Measurements from ENCODE around the gene SCN7A.
"Not testable (repeated sequence)": the region's sequence is repeated elsewhere in the genome, so short reads cannot be mapped to it uniquely, and the experiment has no call there.

SCN7A gene

GRCh38 chr2:166491461-166491860 lies 2.6 kb downstream of the SCN7A start:
- H3K4me1 ChIP-seq (ENCODE audit: control insufficient read depth, insufficient read depth, low read length): peaks cover 2% of the 10 kb centered on the region
- no peak overlapping the region for H3K9ac ChIP-seq (ENCODE audit: low read length)
- H3K27me3 ChIP-seq (replicated peaks; ENCODE audit: control insufficient read depth, insufficient read depth, low read length): peaks cover 23% of the 10 kb centered on the region
- DNase-seq (ENCODE audit: low read depth): no peak
- no peaks in the 10 kb centered on the region for H3K9me3 ChIP-seq (ENCODE audit: control insufficient read depth, low read length)
- H3K4me3 ChIP-seq (ENCODE audit: low read length): no peak overlapping the region
- no peaks in the 10 kb centered on the region for H3K36me3 ChIP-seq (ENCODE audit: control insufficient read depth, insufficient read depth, low read length, severe bottlenecking)

- Histone ChIP-seq H3K4me3 (ENCODE audit: low read length) (no peak overlapping the region), H3K4me1 (ENCODE audit: control insufficient read depth, insufficient read depth, low read length) (no peaks in the 10 kb centered on the region), H3K9ac (ENCODE audit: low read length) (no peak overlapping the region), H3K27me3 (replicated peaks; ENCODE audit: control insufficient read depth, insufficient read depth, low read length) (no peaks in the 10 kb centered on the region), H3K36me3 (ENCODE audit: control insufficient read depth, insufficient read depth, low read length, severe bottlenecking) (no peaks in the 10 kb centered on the region), H3K9me3 (ENCODE audit: control insufficient read depth, low read length) (no peaks in the 10 kb centered on the region)
- DNase-seq (ENCODE audit: low read depth): no peak
These were observed 6.9 kb downstream of the SCN7A start for GRCh38 chr2:166487171-166487570.

GRCh38 chr2:166485558-166486178 lies 8.4 kb downstream of the SCN7A start:
- H3K9me3 ChIP-seq (ENCODE audit: control insufficient read depth, low read length): no peaks in the 10 kb centered on the region
- H3K36me3 ChIP-seq (ENCODE audit: control insufficient read depth, insufficient read depth, low read length, severe bottlenecking): no peaks in the 10 kb centered on the region
- H3K4me1 ChIP-seq (ENCODE audit: control insufficient read depth, insufficient read depth, low read length): no peaks in the 10 kb centered on the region
- no peak for DNase-seq (ENCODE audit: low read depth)
- H3K27me3 ChIP-seq (replicated peaks; ENCODE audit: control insufficient read depth, insufficient read depth, low read length): no peaks in the 10 kb centered on the region
- H3K4me3 ChIP-seq (ENCODE audit: low read length): no peak overlapping the region
- H3K9ac ChIP-seq (ENCODE audit: low read length): no peak overlapping the region

GRCh38 chr2:166472332-166472731 lies 21.7 kb downstream of the SCN7A start:
- H3K4me1 ChIP-seq (ENCODE audit: control insufficient read depth, insufficient read depth, low read length): peaks cover 17% of the 10 kb centered on the region
- no peak overlapping the region for H3K4me3 ChIP-seq (ENCODE audit: low read length)
- H3K27me3 ChIP-seq (replicated peaks; ENCODE audit: control insufficient read depth, insufficient read depth, low read length): no peaks in the 10 kb centered on the region
- H3K36me3 ChIP-seq (ENCODE audit: control insufficient read depth, insufficient read depth, low read length, severe bottlenecking): no peaks in the 10 kb centered on the region
- no peak overlapping the region for H3K9ac ChIP-seq (ENCODE audit: low read length)
- DNase-seq (ENCODE audit: low read depth): no peak
- H3K9me3 ChIP-seq (ENCODE audit: control insufficient read depth, low read length): no peaks in the 10 kb centered on the region

- no peaks in the 10 kb centered on the region for H3K27me3 ChIP-seq (replicated peaks; ENCODE audit: control insufficient read depth, insufficient read depth, low read length)
- no peak overlapping the region for H3K4me3 ChIP-seq (ENCODE audit: low read length)
- peak overlapping the region; percentile 37 for H3K9ac ChIP-seq (ENCODE audit: low read length)
- peak; percentile 79 for DNase-seq (ENCODE audit: low read depth)
- H3K9me3 ChIP-seq (ENCODE audit: control insufficient read depth, low read length): peaks cover under 1% of the 10 kb centered on the region
- H3K36me3 ChIP-seq (ENCODE audit: control insufficient read depth, insufficient read depth, low read length, severe bottlenecking): no peaks in the 10 kb centered on the region
- H3K4me1 ChIP-seq (ENCODE audit: control insufficient read depth, insufficient read depth, low read length): peaks cover 17% of the 10 kb centered on the region
These were observed 25.7 kb downstream of the SCN7A start for GRCh38 chr2:166468124-166469024.

GRCh38 chr2:166464187-166464586 lies 29.9 kb downstream of the SCN7A start:
- H3K27me3 ChIP-seq (replicated peaks; ENCODE audit: control insufficient read depth, insufficient read depth, low read length): no peaks in the 10 kb centered on the region

GRCh38 chr2:166463640-166464039 lies 30.4 kb downstream of the SCN7A start:
- Histone ChIP-seq H3K27me3 (replicated peaks; ENCODE audit: control insufficient read depth, insufficient read depth, low read length) (no peaks in the 10 kb centered on the region), H3K9ac (ENCODE audit: low read length) (no peak overlapping the region)
- DNase-seq (ENCODE audit: low read depth): no peak

More at GRCh38 chr2:166464187-166464586, 29.9 kb downstream of the SCN7A start:
- Histone ChIP-seq H3K4me3 (ENCODE audit: low read length) (no peak overlapping the region), H3K9ac (ENCODE audit: low read length) (no peak overlapping the region), H3K4me1 (ENCODE audit: control insufficient read depth, insufficient read depth, low read length) (peaks cover 12% of the 10 kb centered on the region), H3K9me3 (ENCODE audit: control insufficient read depth, low read length) (peaks cover 7% of the 10 kb centered on the region), H3K36me3 (ENCODE audit: control insufficient read depth, insufficient read depth, low read length, severe bottlenecking) (no peaks in the 10 kb centered on the region)
- DNase-seq (ENCODE audit: low read depth): peak; percentile 6

GRCh38 chr2:166458674-166459073 lies 35.4 kb downstream of the SCN7A start:
- DNase-seq (ENCODE audit: low read depth): no peak
- H3K4me3 ChIP-seq (ENCODE audit: low read length): no peak overlapping the region
- no peaks in the 10 kb centered on the region for H3K36me3 ChIP-seq (ENCODE audit: control insufficient read depth, insufficient read depth, low read length, severe bottlenecking)
- no peak overlapping the region for H3K9ac ChIP-seq (ENCODE audit: low read length)
- no peaks in the 10 kb centered on the region for H3K27me3 ChIP-seq (replicated peaks; ENCODE audit: control insufficient read depth, insufficient read depth, low read length)
- no peaks in the 10 kb centered on the region for H3K4me1 ChIP-seq (ENCODE audit: control insufficient read depth, insufficient read depth, low read length)
- H3K9me3 ChIP-seq (ENCODE audit: control insufficient read depth, low read length): peaks cover 7% of the 10 kb centered on the region

More at GRCh38 chr2:166463640-166464039, 30.4 kb downstream of the SCN7A start:
- Histone ChIP-seq H3K4me1 (ENCODE audit: control insufficient read depth, insufficient read depth, low read length) (peaks cover 7% of the 10 kb centered on the region), H3K36me3 (ENCODE audit: control insufficient read depth, insufficient read depth, low read length, severe bottlenecking) (no peaks in the 10 kb centered on the region), H3K4me3 (ENCODE audit: low read length) (no peak overlapping the region), H3K9me3 (ENCODE audit: control insufficient read depth, low read length) (peaks cover 7% of the 10 kb centered on the region)

- H3K27me3 ChIP-seq (replicated peaks; ENCODE audit: control insufficient read depth, insufficient read depth, low read length); DNase-seq (ENCODE audit: low read depth); H3K9me3 ChIP-seq (ENCODE audit: control insufficient read depth, low read length); H3K4me3 ChIP-seq (ENCODE audit: low read length); H3K4me1 ChIP-seq (ENCODE audit: control insufficient read depth, insufficient read depth, low read length); H3K36me3 ChIP-seq (ENCODE audit: control insufficient read depth, insufficient read depth, low read length, severe bottlenecking); H3K9ac ChIP-seq (ENCODE audit: low read length): not testable (repeated sequence)
These were observed 38.2 kb downstream of the SCN7A start for GRCh38 chr2:166455823-166456222.

GRCh38 chr2:166454006-166454595 lies 39.9 kb downstream of the SCN7A start:
- Histone ChIP-seq H3K4me3 (ENCODE audit: low read length) (no peak overlapping the region), H3K4me1 (ENCODE audit: control insufficient read depth, insufficient read depth, low read length) (no peaks in the 10 kb centered on the region), H3K27me3 (replicated peaks; ENCODE audit: control insufficient read depth, insufficient read depth, low read length) (no peaks in the 10 kb centered on the region), H3K36me3 (ENCODE audit: control insufficient read depth, insufficient read depth, low read length, severe bottlenecking) (no peaks in the 10 kb centered on the region), H3K9ac (ENCODE audit: low read length) (no peak overlapping the region), H3K9me3 (ENCODE audit: control insufficient read depth, low read length) (no peaks in the 10 kb centered on the region)
- DNase-seq (ENCODE audit: low read depth): no peak

GRCh38 chr2:166451468-166451867 lies 42.6 kb downstream of the SCN7A start:
- no peaks in the 10 kb centered on the region for H3K27me3 ChIP-seq (replicated peaks; ENCODE audit: control insufficient read depth, insufficient read depth, low read length)
- DNase-seq (ENCODE audit: low read depth): peak; percentile 1
- H3K9me3 ChIP-seq (ENCODE audit: control insufficient read depth, low read length): no peaks in the 10 kb centered on the region
- no peaks in the 10 kb centered on the region for H3K36me3 ChIP-seq (ENCODE audit: control insufficient read depth, insufficient read depth, low read length, severe bottlenecking)
- H3K9ac ChIP-seq (ENCODE audit: low read length): no peak overlapping the region
- no peaks in the 10 kb centered on the region for H3K4me1 ChIP-seq (ENCODE audit: control insufficient read depth, insufficient read depth, low read length)
- H3K4me3 ChIP-seq (ENCODE audit: low read length): no peak overlapping the region
